IMR-90 (cell line): ENCODE data around the gene ZNF528. TPM values are rescaled to one million over a fixed set of nuclear protein-coding genes. Genes with fewer than 3 reads are reported as not detected.

Experiments
- ATAC-seq: fragments of 200-7000 bp; cut with Tn5 transposase; 2 replicates; pipeline ENCODE4 v1.9.1; 2020; ENCODE audit warnings: low read depth, mild to moderate bottlenecking, moderate library complexity
- BruUV-seq: library from RNA; stranded (reverse); fragments of 400-500 nt; replicated peaks from 2 replicates; lab custom pipeline; 2021; lab: Mats Ljungman, UMichigan
- CTCF ChIA-PET: fragments of 300-600 bp; formaldehyde crosslinking; extraction: SDS; loops from one replicate; lab custom pipeline; 2021; ENCODE audit warnings: antibody characterized with exemption; lab: Yijun Ruan, JAX
- POLR2A ChIA-PET: fragments of 300-600 bp; sonication (Branson Sonifier 250); formaldehyde crosslinking; loops from one replicate; lab custom pipeline; 2022; ENCODE audit warnings: antibody characterized with exemption; ENCODE audit not compliant: unreplicated experiment; lab: Charles Lee
- DNase-seq: peaks from one replicate; pipeline ENCODE4 v3.0.0; 2013
- H2AFZ ChIP-seq: replicated peaks from 2 replicates; pipeline ENCODE3; 2013; ENCODE audit warnings: low read length, mild to moderate bottlenecking; ENCODE audit not compliant: poor library complexity
- H2AK5ac ChIP-seq: 2 replicates; pipeline ENCODE4 v1.6.1; 2013; ENCODE audit warnings: low read depth, low read length, inconsistent platforms
- H2AK9ac ChIP-seq: replicated peaks from 2 replicates; pipeline ENCODE3; 2013; ENCODE audit warnings: mild to moderate bottlenecking, low read depth, low read length, moderate library complexity; ENCODE audit not compliant: poor library complexity
- H2BK120ac ChIP-seq: 2 replicates; pipeline ENCODE4 v1.6.1; 2013; ENCODE audit warnings: low read depth, low read length, inconsistent platforms
- H2BK15ac ChIP-seq: 3 replicates; pipeline ENCODE4 v1.6.1; 2013; ENCODE audit warnings: low read depth, low read length, inconsistent platforms
- H2BK20ac ChIP-seq: 2 replicates; pipeline ENCODE4 v1.6.1; 2013; ENCODE audit warnings: low read depth, mild to moderate bottlenecking, inconsistent platforms, low read length, moderate library complexity
- H2BK5ac ChIP-seq: 2 replicates; pipeline ENCODE4 v1.6.1; 2013; ENCODE audit warnings: mild to moderate bottlenecking, low read depth, low read length, inconsistent platforms; ENCODE audit not compliant: poor library complexity, severe bottlenecking
- H3K14ac ChIP-seq: replicated peaks from 2 replicates; pipeline ENCODE4 v1.6.1; 2013; ENCODE audit warnings: low read depth, low read length, inconsistent platforms
- H3K18ac ChIP-seq: 2 replicates; pipeline ENCODE4 v1.6.1; 2013; ENCODE audit warnings: low read depth, low read length, control low read depth
- H3K23ac ChIP-seq: 2 replicates; pipeline ENCODE4 v1.6.1; 2013; ENCODE audit warnings: low read depth, low read length, inconsistent platforms
- H3K27ac ChIP-seq: 2 replicates; pipeline ENCODE4 v1.5.1; 2013; ENCODE audit warnings: mild to moderate bottlenecking, control low read depth, low read length; ENCODE audit not compliant: insufficient read depth
- H3K27me3 ChIP-seq: 2 replicates; pipeline ENCODE4 v1.6.1; 2013; ENCODE audit warnings: low read length; ENCODE audit not compliant: control insufficient read depth, insufficient read depth
- H3K36me3 ChIP-seq: 2 replicates; pipeline ENCODE4 v1.6.1; 2013; ENCODE audit warnings: low read length, mixed read lengths; ENCODE audit not compliant: control insufficient read depth, insufficient read depth
- H3K4ac ChIP-seq: 2 replicates; pipeline ENCODE4 v1.6.1; 2013; ENCODE audit warnings: low read depth, low read length, inconsistent platforms
- H3K4me1 ChIP-seq: 2 replicates; pipeline ENCODE4 v1.6.1; 2013; ENCODE audit warnings: low read length, mixed read lengths; ENCODE audit not compliant: control insufficient read depth, insufficient read depth
- H3K4me2 ChIP-seq: 2 replicates; pipeline ENCODE4 v1.6.1; 2013; ENCODE audit warnings: low read depth, mild to moderate bottlenecking, control low read depth, low read length, moderate library complexity
- H3K4me3 ChIP-seq: 2 replicates; pipeline ENCODE4 v1.5.1; 2013; ENCODE audit warnings: low read depth, mild to moderate bottlenecking, control low read depth, low read length, moderate library complexity; ENCODE audit not compliant: insufficient read depth
- H3K56ac ChIP-seq: 2 replicates; pipeline ENCODE4 v1.6.1; 2013; ENCODE audit warnings: low read length, inconsistent platforms; ENCODE audit not compliant: insufficient read depth; ENCODE audit errors: extremely low read depth
- H3K79me1 ChIP-seq, 2 experiments: 2 replicates each; pipeline ENCODE4 v1.6.1; 2013; ENCODE audit warnings: low read length in 2 of 2, inconsistent platforms in 1 of 2, low read depth in 1 of 2
- H3K9ac ChIP-seq: 2 replicates; pipeline ENCODE4 v1.6.1; 2013; ENCODE audit warnings: low read depth, low read length, control low read depth
- H3K9me1 ChIP-seq: 2 replicates; pipeline ENCODE4 v1.6.1; 2013; ENCODE audit warnings: low read length, inconsistent platforms; ENCODE audit not compliant: insufficient read depth
- H3K9me3 ChIP-seq: 2 replicates; pipeline ENCODE4 v1.6.1; 2013; ENCODE audit warnings: low read length; ENCODE audit not compliant: control insufficient read depth, insufficient read depth
- H4K20me1 ChIP-seq: 2 replicates; pipeline ENCODE4 v1.6.1; 2013; ENCODE audit warnings: low read length, inconsistent platforms; ENCODE audit not compliant: insufficient read depth
- H4K5ac ChIP-seq: 2 replicates; pipeline ENCODE4 v1.6.1; 2013; ENCODE audit warnings: mild to moderate bottlenecking, low read depth, low read length, control low read depth
- H4K8ac ChIP-seq, 2 experiments: 2 replicates each; pipeline ENCODE4 v1.6.1; 2013; ENCODE audit warnings: low read depth in 2 of 2, low read length in 2 of 2, control low read depth in 1 of 2, inconsistent platforms in 1 of 2
- H4K91ac ChIP-seq: 2 replicates; pipeline ENCODE4 v1.6.1; 2013; ENCODE audit warnings: low read depth, low read length, inconsistent platforms; ENCODE audit not compliant: insufficient read depth
- BHLHE40 ChIP-seq: fragments of 150-350 bp; IDR thresholded peaks from 2 replicates; pipeline ENCODE4 v1.6.1; 2016; ENCODE audit warnings: mild to moderate bottlenecking, low read depth, low read length
- CEBPB ChIP-seq: IDR thresholded peaks from 2 replicates; pipeline ENCODE4 v1.6.1; 2012; ENCODE audit warnings: low read depth, low read length, improper control_type of control experiment
- CHD1 ChIP-seq: IDR thresholded peaks from 2 replicates; pipeline ENCODE4 v1.6.1; 2012; ENCODE audit warnings: low read depth, low read length, improper control_type of control experiment
- FOS ChIP-seq: fragments of 150-350 bp; IDR thresholded peaks from 2 replicates; pipeline ENCODE4 v1.6.1; 2016; ENCODE audit warnings: low read depth, low read length
- MAFK ChIP-seq: IDR thresholded peaks from 2 replicates; pipeline ENCODE4 v1.6.1; 2012; ENCODE audit warnings: low read depth, low read length, improper control_type of control experiment
- MAZ ChIP-seq: IDR thresholded peaks from 2 replicates; pipeline ENCODE4 v1.6.1; 2012; ENCODE audit warnings: low read depth, mild to moderate bottlenecking, low read length, improper control_type of control experiment, moderate library complexity, borderline replicate concordance
- MXI1 ChIP-seq: IDR thresholded peaks from 2 replicates; pipeline ENCODE4 v1.6.1; 2012; ENCODE audit warnings: low read depth, mild to moderate bottlenecking, low read length, moderate library complexity, borderline replicate concordance
- NFE2L2 ChIP-seq: fragments of 150-350 bp; IDR thresholded peaks from 2 replicates; pipeline ENCODE4 v1.6.1; 2016; ENCODE audit warnings: low read depth, mild to moderate bottlenecking, low read length
- POLR2A ChIP-seq: IDR thresholded peaks from 2 replicates; pipeline ENCODE4 v1.6.1; 2012; ENCODE audit warnings: mild to moderate bottlenecking, low read depth, low read length
- RAD21 ChIP-seq: IDR thresholded peaks from 2 replicates; pipeline ENCODE4 v1.6.1; 2012; ENCODE audit warnings: low read length, improper control_type of control experiment
- RCOR1 ChIP-seq: IDR thresholded peaks from 2 replicates; pipeline ENCODE4 v1.6.1; 2012; ENCODE audit warnings: mild to moderate bottlenecking, low read length, improper control_type of control experiment; ENCODE audit not compliant: insufficient replicate concordance
- RFX5 ChIP-seq: IDR thresholded peaks from 2 replicates; pipeline ENCODE4 v1.8.0; 2012; ENCODE audit warnings: low read depth, mild to moderate bottlenecking, low read length, moderate library complexity
- SMC3 ChIP-seq: fragments of 150-350 bp; IDR thresholded peaks from 2 replicates; pipeline ENCODE4 v1.6.1; 2016; ENCODE audit warnings: low read depth, mild to moderate bottlenecking, antibody characterized with exemption, low read length, moderate library complexity
- WGBS, 2 experiments: methylation state at CpG; one replicate each; pipeline versions ENCODE4 v1.1.5 to v1.1.7; 2013; ENCODE audit warnings: missing lambda C conversion rate in 2 of 2; ENCODE audit not compliant: insufficient read length in 1 of 2; ENCODE audit errors: extremely low coverage in 2 of 2; 5-methylcytosine and 5-hydroxymethylcytosine counted together
- dilution Hi-C: fragments of 300-500 bp; cut with HindIII; formaldehyde crosslinking; loops from one replicate; pipeline ENCODE4 v1.14.3; 2018; ENCODE audit warnings: low sequenced_read_pairs; ENCODE audit not compliant: unreplicated experiment
- in situ Hi-C: fragments of 300-500 bp; cut with MboI; formaldehyde crosslinking; loops from 3 replicates; pipeline ENCODE4 v1.14.3; 2019; ENCODE audit warnings: low sequenced_read_pairs, inconsistent platforms, mixed read lengths
- intact Hi-C: fragments of 100-400 bp; cut with micrococcal nuclease; formaldehyde crosslinking; loops from 2 replicates; pipeline ENCODE4 v1.10.0; 2022
- polyA plus RNA-seq, 3 experiments: library from polyadenylated mRNA; depleted of rRNA; stranded (reverse); fragments of >200 nt; gene quantifications; 2 replicates each; pipeline ENCODE4 v1.2.3, GENCODE V29; 2012; ENCODE audit warnings: low replicate concordance in 1 of 3
- total RNA-seq: library from RNA; depleted of rRNA; stranded (reverse); fragments of >200 nt; gene quantifications from 2 replicates; pipeline ENCODE4 v1.2.3, GENCODE V29; 2012
- TF ChIP-seq, protein P1 (sequence below): conservative IDR thresholded peaks from 2 replicates; pipeline ENCODE4 v1.5.1; 2012; ENCODE audit warnings: mild to moderate bottlenecking, low read depth, low read length, improper control_type of control experiment
- TF ChIP-seq, protein P2 (sequence below): fragments of 150-350 bp; IDR thresholded peaks from 2 replicates; pipeline ENCODE4 v1.6.1; 2017; ENCODE audit warnings: mild to moderate bottlenecking, antibody characterized with exemption, low read length, low read depth
- TF ChIP-seq, protein P3 (sequence below): fragments of 150-350 bp; IDR thresholded peaks from 2 replicates; pipeline ENCODE4 v1.6.1; 2016; ENCODE audit warnings: low read depth, mild to moderate bottlenecking, low read length, moderate library complexity, borderline replicate concordance

The ZNF528 gene
- total and polyA plus RNA-seq, 2 of the 4 experiments (the other 2 are of a cell fraction): 14.3 TPM

DNA sequence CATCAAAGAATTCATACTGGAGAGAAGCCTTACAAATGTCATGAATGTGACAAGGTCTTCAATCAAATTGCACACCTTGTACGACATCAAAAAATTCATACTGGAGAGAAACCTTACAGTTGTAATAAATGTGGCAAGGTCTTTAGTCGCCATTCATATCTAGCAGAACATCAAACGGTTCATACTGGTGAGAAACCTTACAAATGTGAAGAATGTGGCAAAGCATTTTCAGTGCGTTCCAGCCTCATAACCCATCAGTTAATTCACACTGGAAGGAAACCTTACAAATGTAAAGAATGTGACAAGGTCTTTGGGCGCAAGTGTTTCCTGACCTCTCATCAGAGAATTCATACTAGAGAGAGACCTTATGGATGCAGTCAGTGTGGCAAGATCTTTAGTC lies 18.1 kb downstream of the ZNF528 start:
- H2BK120ac ChIP-seq: no peak overlapping the region
- H3K4me3 ChIP-seq: no peak overlapping the region
- no peak overlapping the region for H3K23ac ChIP-seq
- in situ Hi-C loops: no loop called here
- no peak for TF ChIP-seq CEBPB
- no peak for TF ChIP-seq BHLHE40
- TF ChIP-seq CHD1: no peak
- TF ChIP-seq FOS: no peak
- TF ChIP-seq, protein P1, sequence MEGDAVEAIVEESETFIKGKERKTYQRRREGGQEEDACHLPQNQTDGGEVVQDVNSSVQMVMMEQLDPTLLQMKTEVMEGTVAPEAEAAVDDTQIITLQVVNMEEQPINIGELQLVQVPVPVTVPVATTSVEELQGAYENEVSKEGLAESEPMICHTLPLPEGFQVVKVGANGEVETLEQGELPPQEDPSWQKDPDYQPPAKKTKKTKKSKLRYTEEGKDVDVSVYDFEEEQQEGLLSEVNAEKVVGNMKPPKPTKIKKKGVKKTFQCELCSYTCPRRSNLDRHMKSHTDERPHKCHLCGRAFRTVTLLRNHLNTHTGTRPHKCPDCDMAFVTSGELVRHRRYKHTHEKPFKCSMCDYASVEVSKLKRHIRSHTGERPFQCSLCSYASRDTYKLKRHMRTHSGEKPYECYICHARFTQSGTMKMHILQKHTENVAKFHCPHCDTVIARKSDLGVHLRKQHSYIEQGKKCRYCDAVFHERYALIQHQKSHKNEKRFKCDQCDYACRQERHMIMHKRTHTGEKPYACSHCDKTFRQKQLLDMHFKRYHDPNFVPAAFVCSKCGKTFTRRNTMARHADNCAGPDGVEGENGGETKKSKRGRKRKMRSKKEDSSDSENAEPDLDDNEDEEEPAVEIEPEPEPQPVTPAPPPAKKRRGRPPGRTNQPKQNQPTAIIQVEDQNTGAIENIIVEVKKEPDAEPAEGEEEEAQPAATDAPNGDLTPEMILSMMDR: no peak
- TF ChIP-seq, protein P2, sequence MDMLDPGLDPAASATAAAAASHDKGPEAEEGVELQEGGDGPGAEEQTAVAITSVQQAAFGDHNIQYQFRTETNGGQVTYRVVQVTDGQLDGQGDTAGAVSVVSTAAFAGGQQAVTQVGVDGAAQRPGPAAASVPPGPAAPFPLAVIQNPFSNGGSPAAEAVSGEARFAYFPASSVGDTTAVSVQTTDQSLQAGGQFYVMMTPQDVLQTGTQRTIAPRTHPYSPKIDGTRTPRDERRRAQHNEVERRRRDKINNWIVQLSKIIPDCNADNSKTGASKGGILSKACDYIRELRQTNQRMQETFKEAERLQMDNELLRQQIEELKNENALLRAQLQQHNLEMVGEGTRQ: no peak
- no peak for TF ChIP-seq RAD21
- TF ChIP-seq RFX5: no peak
- TF ChIP-seq NFE2L2: no peak
- no peak for TF ChIP-seq RCOR1
- no peak for TF ChIP-seq MAZ
- TF ChIP-seq, protein P3, sequence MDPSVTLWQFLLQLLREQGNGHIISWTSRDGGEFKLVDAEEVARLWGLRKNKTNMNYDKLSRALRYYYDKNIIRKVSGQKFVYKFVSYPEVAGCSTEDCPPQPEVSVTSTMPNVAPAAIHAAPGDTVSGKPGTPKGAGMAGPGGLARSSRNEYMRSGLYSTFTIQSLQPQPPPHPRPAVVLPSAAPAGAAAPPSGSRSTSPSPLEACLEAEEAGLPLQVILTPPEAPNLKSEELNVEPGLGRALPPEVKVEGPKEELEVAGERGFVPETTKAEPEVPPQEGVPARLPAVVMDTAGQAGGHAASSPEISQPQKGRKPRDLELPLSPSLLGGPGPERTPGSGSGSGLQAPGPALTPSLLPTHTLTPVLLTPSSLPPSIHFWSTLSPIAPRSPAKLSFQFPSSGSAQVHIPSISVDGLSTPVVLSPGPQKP: no peak
- TF ChIP-seq SMC3: no peak
- TF ChIP-seq POLR2A: no peak
- no peak for TF ChIP-seq MAFK
- no peak for TF ChIP-seq MXI1
- no peaks in the 10 kb centered on the region for H4K20me1 ChIP-seq
- no peak overlapping the region for H2AK5ac ChIP-seq
- H4K8ac ChIP-seq: no peak overlapping the region
- dilution Hi-C loops: no loop called here
- no peak overlapping the region for H3K56ac ChIP-seq
- DNase-seq (no peak), ATAC-seq (no peak)
- CTCF ChIA-PET: interaction anchor here (0.6 kb wide), 1 partner anchor 13 kb away, joined by 6 read pairs; no protein-coding TSS in a partner anchor
- peaks cover 19% of the 10 kb centered on the region for H3K36me3 ChIP-seq
- H2AK9ac ChIP-seq: no peak overlapping the region
- no peaks in the 10 kb centered on the region for H3K4me1 ChIP-seq
- H3K4me2 ChIP-seq: no peak overlapping the region
- no peak overlapping the region for H4K91ac ChIP-seq
- peaks cover 74% of the 10 kb centered on the region for H3K9me3 ChIP-seq
- no peak overlapping the region for H4K5ac ChIP-seq
- H2AFZ ChIP-seq: no peak overlapping the region
- no peak overlapping the region for H3K14ac ChIP-seq
- H2BK5ac ChIP-seq: no peak overlapping the region
- no peaks in the 10 kb centered on the region for H3K79me1 ChIP-seq
- no peak overlapping the region for H3K9ac ChIP-seq
- no peak overlapping the region for H2BK15ac ChIP-seq
- no peak overlapping the region for H3K18ac ChIP-seq
- POLR2A ChIA-PET: no interaction called here
- no peak overlapping the region for H3K4ac ChIP-seq
- H3K27me3 ChIP-seq: no peaks in the 10 kb centered on the region
- BruUV-seq: no TSS peak
- H3K27ac ChIP-seq: no peak overlapping the region
- no CpG with 5 or more reads among the region's 5 CpGs for WGBS, 2 experiments
- H2BK20ac ChIP-seq: no peak overlapping the region
- no peaks in the 10 kb centered on the region for H3K9me1 ChIP-seq
- intact Hi-C loops: no loop called here
